NOMO-1 treated with dmso at 0.1 percent for 144 hours (cell line): Measurements from ENCODE around the gene GAN.

Experiments used
- DNase-seq: peaks from one replicate; lab custom pipeline; 2025; ENCODE audit not compliant: unreplicated experiment; lab: John Stamatoyannopoulos, UW

The GAN gene, protein sequence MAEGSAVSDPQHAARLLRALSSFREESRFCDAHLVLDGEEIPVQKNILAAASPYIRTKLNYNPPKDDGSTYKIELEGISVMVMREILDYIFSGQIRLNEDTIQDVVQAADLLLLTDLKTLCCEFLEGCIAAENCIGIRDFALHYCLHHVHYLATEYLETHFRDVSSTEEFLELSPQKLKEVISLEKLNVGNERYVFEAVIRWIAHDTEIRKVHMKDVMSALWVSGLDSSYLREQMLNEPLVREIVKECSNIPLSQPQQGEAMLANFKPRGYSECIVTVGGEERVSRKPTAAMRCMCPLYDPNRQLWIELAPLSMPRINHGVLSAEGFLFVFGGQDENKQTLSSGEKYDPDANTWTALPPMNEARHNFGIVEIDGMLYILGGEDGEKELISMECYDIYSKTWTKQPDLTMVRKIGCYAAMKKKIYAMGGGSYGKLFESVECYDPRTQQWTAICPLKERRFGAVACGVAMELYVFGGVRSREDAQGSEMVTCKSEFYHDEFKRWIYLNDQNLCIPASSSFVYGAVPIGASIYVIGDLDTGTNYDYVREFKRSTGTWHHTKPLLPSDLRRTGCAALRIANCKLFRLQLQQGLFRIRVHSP

GRCh38 chr16:81314603-81315270 lies at the start of gene GAN:
TSS of gene GAN (plus strand) at chr16:81314962. CDS start at chr16:81315114, 152 bp downstream.
- peak; percentile 95 for DNase-seq

DNA sequence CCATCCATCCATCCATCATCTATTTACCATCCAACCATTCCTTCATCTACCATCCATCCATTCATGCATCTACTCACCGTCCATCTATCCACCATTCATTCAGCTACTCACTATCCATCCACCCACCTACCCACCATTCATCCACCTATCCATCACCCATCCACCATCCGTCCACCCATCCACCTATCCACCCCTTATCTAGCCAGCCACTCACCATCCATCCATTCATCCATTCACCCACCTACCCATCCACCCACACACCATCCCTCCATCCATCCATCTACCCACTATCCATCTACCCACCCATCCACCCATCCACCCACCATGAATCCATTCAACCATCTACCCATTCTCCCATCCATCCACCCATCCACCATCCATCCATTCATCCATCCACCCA lies 49.7 kb upstream of the GAN start:
- no peak for DNase-seq

GRCh38 chr16:81265658-81266451 lies 48.9 kb upstream of the GAN start:
- DNase-seq = no peak

DNA sequence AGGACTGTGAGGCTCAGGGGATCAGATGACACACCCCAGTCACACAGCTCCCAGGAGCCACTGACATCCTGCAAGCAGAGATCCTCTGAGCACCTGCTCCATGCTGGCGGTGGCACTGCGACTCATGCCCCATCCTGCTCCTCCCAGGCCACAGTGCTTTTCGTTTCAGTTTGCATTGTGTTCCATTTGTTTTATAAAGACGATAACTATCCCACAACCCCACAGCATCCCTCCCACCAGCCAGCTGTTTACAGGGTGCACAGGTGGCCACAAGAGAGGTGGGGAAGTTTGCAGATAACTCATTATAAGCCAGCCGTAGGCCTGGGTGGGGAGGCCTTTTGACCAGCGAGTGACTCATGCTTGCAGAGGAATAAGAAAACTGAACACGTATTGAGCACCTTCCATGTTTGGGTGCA lies 48.1 kb upstream of the GAN start:
- no peak for DNase-seq

DNA sequence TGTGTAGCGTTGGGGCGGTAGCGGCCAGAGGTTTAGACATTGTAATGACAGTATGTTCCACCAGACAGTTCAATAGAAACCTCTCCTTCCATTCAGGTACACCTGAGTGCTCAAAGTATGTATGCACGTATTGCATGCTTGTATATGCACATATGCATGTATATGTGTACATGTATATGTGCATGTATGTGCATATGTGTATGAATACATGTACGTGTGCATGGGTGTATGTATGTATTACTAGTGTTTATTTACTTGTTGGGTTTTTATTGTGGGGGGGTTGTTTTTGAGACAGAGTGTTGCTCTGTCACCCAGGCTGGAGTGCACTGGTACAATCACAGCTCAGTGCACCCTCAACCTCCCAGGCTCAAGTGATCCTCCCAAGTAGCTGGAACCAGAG lies 46.3 kb upstream of the GAN start:
- no peak for DNase-seq

GRCh38 chr16:81273223-81273950 lies 41.4 kb upstream of the GAN start:
- no peak for DNase-seq

DNA sequence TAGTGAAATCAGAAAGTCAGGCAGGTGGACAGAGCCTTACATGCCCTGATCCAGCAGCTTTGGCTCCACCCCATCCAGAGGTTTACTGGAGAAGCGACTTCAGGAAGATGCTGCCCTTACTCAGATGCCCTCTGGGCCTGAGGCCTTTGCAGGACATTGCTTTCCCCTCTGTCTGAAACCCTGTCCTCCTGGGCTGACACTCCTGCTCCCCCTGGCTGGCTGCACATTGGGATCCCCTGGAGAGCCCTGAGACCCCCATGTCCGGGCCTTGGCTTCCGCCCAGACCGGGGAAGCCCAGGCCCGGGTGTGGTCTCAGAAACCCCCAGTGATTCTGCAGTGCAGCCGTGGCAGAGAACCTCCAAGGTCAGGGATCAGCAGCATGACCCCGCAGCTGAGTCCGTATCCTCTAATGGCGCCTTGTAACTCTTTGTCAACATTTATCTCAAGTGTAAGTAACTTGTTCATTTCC lies 39.7 kb upstream of the GAN start:
- no peak for DNase-seq

DNA sequence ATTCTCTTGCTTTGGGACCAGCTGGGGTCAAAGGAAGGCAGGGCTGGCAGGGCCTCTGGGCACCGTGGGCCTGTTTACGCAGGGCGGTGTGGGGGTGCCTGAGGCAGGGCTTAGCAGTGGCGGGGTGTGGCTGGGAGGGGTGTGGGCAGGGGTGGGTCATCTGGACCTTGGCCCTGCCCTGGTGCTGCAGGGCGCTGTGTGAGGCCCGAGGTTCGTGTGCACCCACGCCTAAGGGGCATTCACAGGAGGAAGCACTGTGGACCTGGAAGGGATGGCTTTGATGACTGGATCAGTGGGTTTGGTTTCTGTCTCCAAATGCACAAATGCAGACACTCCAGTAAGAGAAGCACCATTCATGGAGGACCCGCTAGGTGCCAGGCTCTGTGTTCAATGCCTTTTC lies 39.0 kb upstream of the GAN start:
- no peak for DNase-seq

DNA sequence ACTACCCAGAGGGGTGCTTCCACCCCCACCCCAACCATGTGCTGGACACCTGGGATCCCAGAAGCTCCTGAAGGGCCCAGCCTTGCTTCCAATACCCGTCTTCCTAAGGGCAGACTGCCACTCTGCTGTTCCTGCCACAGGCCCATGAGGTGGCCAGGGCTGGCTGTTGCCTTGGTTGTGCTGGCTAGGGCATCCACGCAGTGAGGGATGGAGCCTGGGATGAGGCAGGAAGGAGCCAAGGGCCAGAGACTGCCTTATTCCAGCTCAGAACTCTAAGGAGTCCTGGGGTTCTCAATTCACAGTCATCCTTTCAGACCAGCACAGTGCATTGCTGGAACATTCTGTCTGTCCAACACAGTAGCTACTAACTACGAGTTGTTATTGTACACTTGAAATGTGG lies 38.4 kb upstream of the GAN start:
- DNase-seq = no peak

- no peak for DNase-seq
Measured at GRCh38 chr16:81277541-81278080, 37.2 kb upstream of the GAN start.

DNA sequence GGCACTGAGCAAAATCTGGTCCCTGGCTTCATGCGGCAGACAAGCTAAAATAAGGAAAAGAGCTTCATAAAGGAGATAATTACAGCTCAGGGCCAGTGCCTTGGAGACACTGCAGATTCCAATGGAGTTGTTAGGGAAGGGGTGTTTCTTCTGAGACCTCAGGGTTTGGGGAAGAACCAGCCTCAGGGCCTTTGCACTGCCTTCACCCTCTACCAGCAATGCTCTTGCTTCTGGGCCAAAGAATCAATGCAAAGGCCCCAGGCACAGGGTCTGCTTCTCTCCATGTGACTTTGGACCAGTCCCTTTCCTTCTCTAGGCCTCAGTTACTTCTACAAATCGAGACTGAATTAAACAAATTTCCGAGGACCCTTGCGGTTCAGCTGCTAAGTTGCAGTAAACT lies 36.2 kb upstream of the GAN start:
- no peak for DNase-seq

DNA sequence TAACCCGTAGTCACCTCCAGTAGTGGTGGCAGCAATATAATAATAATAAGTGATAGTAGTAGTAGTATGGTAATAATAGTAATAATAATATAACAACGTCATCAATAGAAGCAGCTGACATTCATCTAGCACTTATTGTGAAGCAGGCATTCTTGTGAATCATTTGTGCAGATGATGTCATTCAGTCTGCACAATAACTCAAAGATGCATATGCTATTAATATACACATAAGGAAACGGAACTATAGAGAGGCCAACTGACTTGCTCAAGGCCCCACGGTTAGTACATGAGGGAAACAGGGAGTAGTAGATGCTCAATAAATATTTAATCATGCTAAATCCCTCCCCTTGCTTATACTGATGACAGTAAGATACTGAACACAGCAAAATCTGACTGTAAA lies 35.4 kb upstream of the GAN start:
- DNase-seq = peak; percentile 66

DNA sequence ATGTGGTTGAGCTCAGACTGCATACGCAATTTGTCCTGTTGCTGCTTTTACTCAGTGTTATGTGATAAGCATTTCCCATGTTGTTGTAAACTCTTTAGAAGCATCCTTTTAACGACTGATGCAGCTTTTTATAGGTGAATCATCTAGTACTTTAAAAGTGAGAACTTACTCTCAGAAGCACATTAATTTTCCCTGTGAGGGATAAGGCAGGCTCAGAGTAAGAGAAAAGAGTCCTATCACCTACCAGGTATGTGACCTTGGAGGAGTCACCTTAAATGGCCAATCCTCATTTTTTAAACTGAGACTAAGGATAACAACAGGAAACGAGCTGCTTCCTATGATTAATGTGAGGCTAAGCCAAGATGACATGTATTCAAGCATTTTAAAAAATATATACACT lies 34.4 kb upstream of the GAN start:
- DNase-seq = no peak

- DNase-seq = no peak
Measured at GRCh38 chr16:81283044-81283443, 31.7 kb upstream of the GAN start.

- DNase-seq = no peak
Measured at GRCh38 chr16:81284995-81285600, 29.7 kb upstream of the GAN start.

DNA sequence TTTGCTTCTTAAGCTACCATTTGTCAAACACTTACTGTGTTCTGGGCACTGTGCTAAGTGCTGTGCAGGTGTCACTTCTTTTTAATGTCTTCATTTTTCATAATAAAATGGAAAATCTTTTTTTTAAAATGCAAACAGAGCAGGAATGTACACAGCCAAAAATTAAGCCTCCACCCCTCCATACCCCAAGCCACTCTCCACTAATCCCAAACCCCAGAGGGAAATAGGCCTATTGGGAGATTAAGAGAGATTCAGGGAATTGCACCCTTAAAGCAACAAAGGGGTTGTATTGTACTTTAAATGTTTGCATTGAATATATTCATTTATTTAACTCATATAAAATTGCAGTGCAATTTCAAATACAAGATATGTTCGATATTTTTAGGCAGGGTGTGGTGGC lies 28.6 kb upstream of the GAN start:
- DNase-seq = no peak

- no peak for DNase-seq
Measured at GRCh38 chr16:81291117-81291516, 23.6 kb upstream of the GAN start.

DNA sequence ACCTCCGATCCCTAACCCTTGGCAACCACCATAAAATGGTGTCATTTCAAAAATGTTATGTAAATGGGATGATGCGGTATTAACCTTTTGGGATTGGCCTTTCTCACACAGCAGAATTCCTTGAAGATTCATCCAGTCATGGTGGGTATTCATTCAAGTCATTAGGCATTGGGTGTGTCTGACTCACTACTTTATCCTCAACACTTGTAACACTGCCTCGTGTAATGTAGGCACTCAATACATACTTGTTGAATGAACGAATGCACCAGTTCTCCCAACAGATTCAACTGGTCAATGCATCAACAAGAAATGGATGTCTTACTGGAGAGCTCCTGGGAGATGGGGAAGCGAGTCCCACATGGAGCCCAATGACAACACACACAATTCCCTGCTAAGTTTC lies 21.8 kb upstream of the GAN start:
- DNase-seq = no peak

DNA sequence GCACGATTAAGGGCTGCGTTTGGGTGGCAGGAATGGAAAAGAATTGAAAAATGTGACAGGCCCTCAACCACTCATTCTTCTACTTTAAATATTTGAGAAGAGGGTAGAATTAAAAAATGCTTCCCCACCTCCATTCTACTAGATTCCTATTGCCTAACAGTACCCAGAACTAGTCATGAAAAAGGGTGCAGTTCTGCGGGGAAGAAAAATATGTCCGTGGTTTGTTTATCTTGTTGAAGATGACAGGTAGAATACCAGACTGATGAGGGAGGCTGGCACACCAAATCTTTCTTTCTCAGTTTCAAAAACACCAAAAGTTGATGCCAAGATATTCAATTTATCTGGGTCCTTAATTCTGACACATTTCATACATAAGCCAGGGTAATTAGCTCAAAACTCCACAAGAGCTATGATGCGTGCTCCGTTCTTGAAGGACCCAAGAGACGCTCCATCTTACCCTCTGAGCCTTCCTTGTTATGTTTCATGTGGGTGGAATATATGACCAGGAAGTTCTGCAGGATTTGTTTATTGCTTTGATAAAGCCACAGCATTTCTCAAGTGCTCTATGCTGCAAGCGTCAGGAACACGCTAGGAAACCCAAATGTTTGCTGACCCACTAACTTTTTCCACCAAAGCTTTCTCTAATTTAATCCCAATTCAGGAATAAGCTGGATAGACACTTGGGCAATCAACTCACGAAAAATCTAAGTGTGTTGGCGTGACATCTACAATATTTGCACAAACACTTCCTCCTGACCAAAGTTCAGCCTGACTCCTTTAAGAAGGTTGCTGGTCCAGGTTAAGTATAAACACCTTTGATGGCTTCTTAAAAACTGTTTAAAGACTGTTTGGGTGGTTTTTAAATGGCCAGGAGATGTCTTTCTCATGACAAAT lies 20.6 kb upstream of the GAN start:
- DNase-seq = no peak
